Esophagus (tissue), 2 donors: Measurements from ENCODE around the gene ZNF483. TPM values are rescaled to one million over a fixed set of nuclear protein-coding genes. Genes with fewer than 3 reads are reported as not detected.
"Not testable (repeated sequence)": the region's sequence is repeated elsewhere in the genome, so short reads cannot be mapped to it uniquely, and the experiment has no call there.

Source experiments
- H3K27ac ChIP-seq, 2 donors: one replicate each; pipeline ENCODE4 v1.5.1; 2013; ENCODE audit warnings: low read depth in 2 of 2, mild to moderate bottlenecking in 2 of 2, inconsistent platforms in 1 of 2, low read length in 1 of 2, moderate library complexity in 1 of 2
- H3K27me3 ChIP-seq, 2 donors: one replicate each; pipeline ENCODE4 v1.6.1; 2013; ENCODE audit warnings: low read length in 2 of 2, control low read depth in 1 of 2, mild to moderate bottlenecking in 1 of 2; ENCODE audit not compliant: insufficient read depth in 2 of 2, control insufficient read depth in 1 of 2
- H3K36me3 ChIP-seq, 2 donors: one replicate each; pipeline ENCODE4 v1.6.1; 2013; ENCODE audit warnings: low read length in 1 of 2; ENCODE audit not compliant: control insufficient read depth in 2 of 2, insufficient read depth in 2 of 2
- H3K4me1 ChIP-seq, 2 donors: one replicate each; pipeline ENCODE4 v1.6.1; 2013; ENCODE audit warnings: low read length in 1 of 2; ENCODE audit not compliant: control insufficient read depth in 2 of 2, insufficient read depth in 2 of 2
- H3K4me3 ChIP-seq, 2 donors: one replicate each; pipeline ENCODE4 v1.5.1; 2013; ENCODE audit warnings: low read length in 2 of 2, mild to moderate bottlenecking in 2 of 2, low read depth in 1 of 2, moderate library complexity in 1 of 2
- H3K9me3 ChIP-seq, 2 donors: one replicate each; pipeline ENCODE4 v1.6.1; 2013; ENCODE audit warnings: mild to moderate bottlenecking in 2 of 2, low read depth in 1 of 2, low read length in 1 of 2, moderate library complexity in 1 of 2; ENCODE audit not compliant: control insufficient read depth in 2 of 2, insufficient read depth in 1 of 2
- WGBS, 2 donors: extraction: QIAGEN DNeasy Blood & Tissue Kit; methylation state at CpG; one replicate each; pipeline ENCODE4 v1.1.7; 2013; 5-methylcytosine and 5-hydroxymethylcytosine counted together
- polyA plus RNA-seq, 2 donors: library from polyadenylated mRNA; stranded (reverse); fragments of 200-250 nt; gene quantifications; one replicate each; pipeline ENCODE4 v1.2.3, GENCODE V29; 2013
- donor health status: healthy with polysubstance abuse.
- donor health status: Bipolar disorder and iron deficiency.

Gene ZNF483
- polyA plus RNA-seq, 2 donors: 0.09 to 0.18 TPM

DNA sequence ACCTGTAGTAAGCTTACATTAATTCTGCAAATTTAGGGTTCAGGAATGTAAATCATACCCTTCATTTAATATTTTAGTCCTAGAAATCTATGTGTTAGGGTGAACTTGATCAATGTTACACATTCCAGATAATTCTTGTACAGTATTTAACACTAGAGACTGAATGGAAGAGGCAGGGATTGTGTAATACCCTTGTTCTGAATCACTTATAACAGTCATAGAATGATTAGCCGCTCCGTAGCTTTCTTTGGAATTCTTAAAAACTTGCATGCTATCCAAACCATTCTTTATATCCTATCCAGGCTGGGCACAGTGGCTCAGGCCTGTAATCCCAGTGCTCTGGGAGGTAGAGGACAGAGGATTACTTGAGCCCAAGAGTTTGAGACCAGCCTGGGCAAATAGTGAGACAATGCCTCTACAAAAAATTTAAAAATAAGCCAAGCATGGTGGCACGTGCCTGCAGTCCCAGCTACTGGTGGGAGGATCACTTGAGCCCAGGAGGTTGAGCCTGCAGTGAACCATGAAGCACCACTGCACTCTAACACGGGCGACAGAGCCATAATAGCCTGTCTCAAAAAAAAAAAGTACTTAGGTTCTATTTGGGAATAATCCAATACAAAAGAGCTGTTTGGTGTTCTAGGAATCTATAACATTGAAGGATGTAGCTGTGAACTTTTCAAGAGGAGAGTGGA lies 8.3 kb downstream of the ZNF483 start:
- Histone ChIP-seq H3K27me3 (no peaks in the 10 kb centered on the region), H3K4me1 (no peaks in the 10 kb centered on the region), H3K27ac (no peak overlapping the region), H3K36me3 (peaks cover 0 to 3% of the 10 kb centered on the region in 2 donors), H3K9me3 (peaks cover 6 to 16% of the 10 kb centered on the region in 2 donors), H3K4me3 (no peak overlapping the region)
- 84 to 88% methylated on average over 5 of the region's 5 CpGs for WGBS, 2 donors

DNA sequence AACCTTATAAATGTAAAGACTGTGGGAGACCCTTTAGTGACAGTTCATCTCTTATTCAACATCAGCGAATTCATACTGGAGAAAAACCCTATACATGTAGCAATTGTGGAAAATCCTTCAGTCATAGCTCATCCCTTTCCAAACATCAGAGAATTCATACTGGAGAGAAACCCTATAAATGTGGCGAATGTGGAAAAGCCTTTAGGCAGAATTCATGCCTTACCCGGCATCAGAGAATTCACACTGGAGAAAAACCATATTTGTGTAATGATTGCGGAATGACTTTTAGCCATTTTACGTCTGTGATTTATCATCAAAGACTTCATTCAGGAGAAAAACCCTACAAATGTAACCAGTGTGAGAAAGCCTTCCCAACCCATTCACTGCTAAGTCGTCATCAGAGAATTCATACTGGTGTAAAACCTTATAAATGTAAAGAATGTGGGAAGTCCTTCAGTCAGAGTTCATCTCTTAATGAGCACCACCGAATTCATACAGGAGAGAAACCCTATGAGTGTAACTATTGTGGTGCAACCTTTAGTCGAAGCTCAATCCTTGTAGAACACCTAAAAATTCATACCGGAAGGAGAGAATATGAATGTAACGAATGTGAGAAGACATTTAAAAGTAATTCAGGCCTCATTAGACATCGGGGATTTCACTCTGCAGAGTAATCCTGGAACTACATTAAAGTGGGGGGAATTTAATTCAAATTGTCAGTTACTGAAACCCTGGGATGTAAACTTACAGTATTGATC lies 17.7 kb downstream of the ZNF483 start:
- no peaks in the 10 kb centered on the region for H3K27me3 ChIP-seq
- no peak overlapping the region for H3K4me3 ChIP-seq
- H3K36me3 ChIP-seq: peaks cover 0 to 6% of the 10 kb centered on the region in 2 donors
- WGBS, 2 donors: 95 to 97% methylated on average over 11 of the region's 11 CpGs
- H3K9me3 ChIP-seq: peaks cover 7 to 10% of the 10 kb centered on the region in 2 donors
- H3K4me1 ChIP-seq: no peaks in the 10 kb centered on the region
- H3K27ac ChIP-seq: no peak overlapping the region

DNA sequence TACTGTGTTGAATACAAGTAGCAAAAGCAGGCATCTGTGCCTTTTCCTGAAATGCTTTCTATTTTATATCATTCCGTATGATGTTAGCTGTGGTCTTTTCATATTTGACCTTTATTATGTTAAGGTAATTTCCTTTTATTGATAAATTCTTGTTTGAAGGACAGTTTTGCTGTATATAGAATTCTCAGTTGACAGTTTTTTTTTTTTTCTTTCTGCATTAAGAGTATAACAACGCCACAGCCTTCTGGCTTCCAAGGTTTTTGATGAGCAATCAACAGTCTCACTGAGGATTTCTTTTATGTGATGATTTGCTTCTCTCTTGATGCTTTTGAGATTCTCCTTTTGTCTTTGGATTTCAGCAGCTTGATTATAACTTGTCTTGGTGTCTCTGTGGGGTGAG lies 23.6 kb downstream of the ZNF483 start:
- Histone ChIP-seq H3K27ac (no peak overlapping the region), H3K27me3 (no peaks in the 10 kb centered on the region), H3K4me1 (no peaks in the 10 kb centered on the region), H3K4me3 (no peak overlapping the region), H3K9me3 (peaks cover 10% of the 10 kb centered on the region in 2 donors), H3K36me3 (no peaks in the 10 kb centered on the region)
- 93 to 97% methylated on average over 2 of the region's 2 CpGs for WGBS, 2 donors

DNA sequence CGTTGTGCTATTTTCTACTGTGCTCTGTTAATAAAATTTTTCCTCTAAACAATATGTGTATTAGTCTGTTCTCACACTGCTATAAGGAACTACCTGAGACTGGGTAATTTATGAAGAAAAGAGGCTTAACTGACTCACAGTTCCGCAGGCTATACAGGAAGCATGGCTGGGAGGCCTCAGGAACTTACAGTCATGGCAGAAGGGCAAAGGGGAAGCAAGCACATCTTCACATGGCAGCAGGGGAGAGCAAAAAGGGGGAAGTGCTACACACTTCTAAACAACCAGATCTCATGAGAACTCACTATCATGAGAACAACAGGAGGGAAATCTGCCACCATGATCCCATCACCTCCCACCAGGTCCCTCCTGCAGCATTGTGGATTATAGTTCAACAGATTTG lies 30.4 kb downstream of the ZNF483 start:
- WGBS, 2 donors: 84 to 88% methylated on average over 2 of the region's 2 CpGs
- H3K27me3 ChIP-seq, H3K9me3 ChIP-seq, H3K4me1 ChIP-seq, H3K4me3 ChIP-seq, H3K27ac ChIP-seq, H3K36me3 ChIP-seq: not testable (repeated sequence)

DNA sequence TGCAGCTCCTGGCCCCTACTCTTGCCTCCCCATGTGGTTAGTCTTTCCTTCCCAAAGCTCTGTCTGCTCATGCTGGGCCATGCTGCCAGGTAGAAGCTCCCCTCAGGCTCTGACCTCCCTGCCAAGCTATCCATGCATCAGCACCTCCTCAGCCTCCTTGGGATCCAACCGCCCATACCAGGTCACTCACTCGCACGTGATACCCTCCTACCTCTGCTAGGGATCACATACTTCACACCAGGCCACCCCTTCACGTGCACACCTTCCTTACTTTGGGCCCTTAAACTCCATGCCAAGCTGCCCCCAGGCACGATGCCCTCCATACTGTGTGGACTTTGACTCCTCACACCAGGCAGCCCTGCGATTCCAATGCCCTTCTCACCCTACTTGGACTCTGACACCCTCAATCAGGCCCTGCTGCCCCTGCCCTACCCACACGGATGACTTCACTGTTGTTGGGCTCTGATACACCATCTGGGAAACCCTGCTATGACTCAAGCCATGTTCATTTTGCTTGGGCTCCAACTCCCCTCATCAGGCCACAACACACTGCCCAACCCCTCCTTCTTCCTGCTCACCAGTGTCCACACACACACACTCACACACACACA lies 34.1 kb downstream of the ZNF483 start:
- whole genome bisulfite sequencing, 2 donors: 83 to 90% methylated on average over 7 of the region's 7 CpGs
- no peaks in the 10 kb centered on the region for H3K36me3 ChIP-seq

GRCh38 chr9:111561165-111561719 lies 36.3 kb downstream of the ZNF483 start:
- H3K4me1 ChIP-seq: peaks cover 0 to 5% of the 10 kb centered on the region in 2 donors
- no peak overlapping the region for H3K4me3 ChIP-seq
- H3K9me3 ChIP-seq: peaks cover 0 to 3% of the 10 kb centered on the region in 2 donors
- no peaks in the 10 kb centered on the region for H3K36me3 ChIP-seq
- no peaks in the 10 kb centered on the region for H3K27me3 ChIP-seq
- H3K27ac ChIP-seq: no peak overlapping the region

More for the DNA sequence above, 34.1 kb downstream of the ZNF483 start:
- Histone ChIP-seq H3K27ac (no peak overlapping the region), H3K9me3 (peaks cover 0 to 3% of the 10 kb centered on the region in 2 donors), H3K4me3 (no peak overlapping the region), H3K4me1 (peaks cover 0 to 5% of the 10 kb centered on the region in 2 donors), H3K27me3 (no peaks in the 10 kb centered on the region)

GRCh38 chr9:111566234-111566633 lies 41.3 kb downstream of the ZNF483 start:
- no peaks in the 10 kb centered on the region for H3K4me1 ChIP-seq
- 47 to 55% methylated on average over 1 of the region's 1 CpG for WGBS, 2 donors
- peaks cover 3% of the 10 kb centered on the region in 2 donors for H3K9me3 ChIP-seq
- H3K27me3 ChIP-seq: no peaks in the 10 kb centered on the region
- no peak overlapping the region for H3K4me3 ChIP-seq
- no peak overlapping the region for H3K27ac ChIP-seq
- peaks cover 7 to 12% of the 10 kb centered on the region in 2 donors for H3K36me3 ChIP-seq

- not testable (repeated sequence) for H3K27ac ChIP-seq, H3K4me3 ChIP-seq, H3K9me3 ChIP-seq, H3K27me3 ChIP-seq, H3K4me1 ChIP-seq
- peaks cover 10 to 19% of the 10 kb centered on the region in 2 donors for H3K36me3 ChIP-seq
- WGBS, 2 donors: 93 to 94% methylated on average over 4 of the region's 4 CpGs
Measured at GRCh38 chr9:111568127-111568526, 43.1 kb downstream of the ZNF483 start.

DNA sequence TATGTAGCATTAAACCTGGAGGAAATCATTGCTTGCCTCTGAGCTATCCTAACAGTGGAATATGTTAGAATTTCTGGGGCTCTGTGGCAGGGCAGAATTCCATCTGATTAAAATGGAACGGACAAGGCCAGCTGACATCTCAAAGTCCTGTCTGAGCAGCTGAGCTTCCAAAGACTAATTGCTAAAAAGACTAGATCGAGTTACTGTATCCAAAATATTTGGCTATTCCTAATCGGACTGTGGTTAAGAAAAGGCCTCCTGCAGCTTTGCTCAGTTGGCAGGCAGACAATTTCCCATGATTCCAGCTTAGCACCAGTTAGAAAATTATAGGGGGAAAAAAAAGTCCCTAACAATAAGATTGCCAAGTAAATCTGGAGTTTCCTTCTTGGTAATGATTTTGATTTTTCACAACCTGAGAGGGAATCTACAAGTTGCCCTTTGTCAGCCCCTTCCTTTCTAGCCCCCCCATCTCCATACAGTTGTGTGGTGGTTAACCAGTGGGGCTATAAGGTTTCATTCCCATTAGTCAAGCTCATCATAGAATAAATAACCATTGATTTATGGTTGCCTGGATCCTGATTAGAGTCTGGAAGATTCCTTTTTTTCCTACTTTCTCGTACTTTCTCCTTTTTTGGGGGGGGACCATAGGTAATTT lies 48.1 kb downstream of the ZNF483 start:
- no peaks in the 10 kb centered on the region for H3K27me3 ChIP-seq
- 64 to 67% methylated on average over 4 of the region's 4 CpGs for WGBS, 2 donors
- peaks cover 3% of the 10 kb centered on the region in 2 donors for H3K9me3 ChIP-seq
- H3K4me3 ChIP-seq: no peak overlapping the region
- peaks cover 12 to 26% of the 10 kb centered on the region in 2 donors for H3K36me3 ChIP-seq
- H3K27ac ChIP-seq: no peak overlapping the region
- no peaks in the 10 kb centered on the region for H3K4me1 ChIP-seq
